Upper lobe of left lung (tissue), 4 donors: ENCODE results near the gene KATNB1.

Experiments
- CTCF ChIP-seq, 6 experiments: fragments of 450-650 bp in 4 of 6; fragments of 200-600 bp in 2 of 6; sonication (generic) in 2 of 6; IDR thresholded peaks; one replicate each; pipeline ENCODE4 v1.5.1; 2016 to 2019; ENCODE audit warnings: antibody characterized with exemption in 6 of 6
- POLR2A ChIP-seq, 4 donors: fragments of 450-650 bp; IDR thresholded peaks; one replicate each; pipeline ENCODE4 v1.5.1; 2016 to 2017; ENCODE audit warnings: antibody characterized with exemption in 4 of 4, mild to moderate bottlenecking in 2 of 4
- POLR2AphosphoS5 ChIP-seq, 2 donors: sonication (generic); formaldehyde crosslinking; IDR thresholded peaks; one replicate each; pipeline ENCODE4 v1.5.1; 2017; ENCODE audit warnings: antibody characterized with exemption in 2 of 2

DNA sequence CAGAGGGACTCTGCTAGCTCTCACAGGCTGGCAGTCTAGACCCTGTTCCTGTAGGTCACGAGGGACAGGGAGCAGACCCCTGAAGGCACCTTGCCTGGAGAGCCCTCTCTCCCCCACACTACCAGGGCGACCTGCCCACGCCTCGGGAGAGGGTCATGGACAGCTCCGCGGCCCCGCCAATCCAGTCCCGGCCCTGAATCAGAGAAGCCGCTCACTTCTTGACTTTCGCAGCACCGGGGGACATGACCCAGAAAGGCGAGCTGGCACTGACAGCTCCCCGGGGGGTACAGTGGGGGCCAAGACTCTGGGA is 61.6 kb downstream of the KATNB1 start:
- TF ChIP-seq CTCF (IDR thresholded peaks at IDR 0.05) (no peak), POLR2A (IDR thresholded peaks at IDR 0.05) (no peak), POLR2AphosphoS5 (IDR thresholded peaks at IDR 0.05) (no peak)
